Measurements from ENCODE around the gene CNTD1. TPM values are rescaled to one million over a fixed set of nuclear protein-coding genes. Genes with fewer than 3 reads are reported as not detected.

Gene CNTD1
- total and polyA plus RNA-seq, 2 donors, result 0.09 to 0.32 TPM

DNA sequence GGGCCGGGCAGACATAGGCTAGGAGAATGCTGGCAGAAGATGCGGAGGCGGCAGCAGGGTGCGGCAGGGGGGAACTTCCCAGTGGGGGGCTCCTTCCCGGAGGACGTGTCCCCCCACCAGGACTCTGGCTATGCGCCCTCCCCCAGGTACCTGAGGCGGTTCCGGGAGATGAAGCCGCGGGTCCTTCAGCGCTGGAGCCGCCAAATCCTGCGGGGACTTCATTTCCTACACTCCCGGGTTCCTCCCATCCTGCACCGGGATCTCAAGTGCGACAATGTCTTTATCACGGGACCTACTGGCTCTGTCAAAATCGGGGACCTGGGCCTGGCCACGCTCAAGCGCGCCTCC lies 14.9 kb upstream of the CNTD1 start:
- Histone ChIP-seq H3K4me3 (ENCODE audit: low read length in 2 of 2) (no peak overlapping the region), H3K27me3 (ENCODE audit: control insufficient read depth in 2 of 2, insufficient read depth in 1 of 2, low read length in 1 of 2) (peaks cover 64 to 96% of the 10 kb centered on the region in 2 donors), H3K4me1 (ENCODE audit: control insufficient read depth in 2 of 2, insufficient read depth in 2 of 2, low read length in 2 of 2) (peaks cover 0 to 8% of the 10 kb centered on the region in 2 donors)

DNA sequence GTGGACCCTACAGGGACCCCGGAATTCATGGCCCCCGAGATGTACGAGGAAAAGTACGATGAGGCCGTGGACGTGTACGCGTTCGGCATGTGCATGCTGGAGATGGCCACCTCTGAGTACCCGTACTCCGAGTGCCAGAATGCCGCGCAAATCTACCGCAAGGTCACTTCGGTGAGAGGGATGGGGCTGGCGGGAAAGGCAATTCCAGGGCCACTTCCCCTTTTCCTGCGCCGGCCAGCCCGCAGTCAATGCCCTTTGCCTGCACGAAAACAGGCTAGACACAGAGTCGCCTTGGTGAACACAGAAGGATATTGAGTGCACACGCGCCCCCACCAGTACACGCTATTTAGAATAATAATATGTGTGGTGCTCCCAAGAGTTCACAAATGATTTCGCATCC lies 14.3 kb upstream of the CNTD1 start:
- peaks cover 1 to 3% of the 10 kb centered on the region in 2 donors for H3K36me3 ChIP-seq (ENCODE audit: control insufficient read depth in 2 of 2, insufficient read depth in 2 of 2, low read length in 1 of 2)
- no peak overlapping the region for H3K4me3 ChIP-seq (ENCODE audit: low read length in 2 of 2)
- 10% methylated on average over 25 of the region's 25 CpGs for WGBS
- H3K4me1 ChIP-seq (ENCODE audit: control insufficient read depth in 2 of 2, insufficient read depth in 2 of 2, low read length in 2 of 2), result peaks cover 0 to 8% of the 10 kb centered on the region in 2 donors
- H3K27ac ChIP-seq (ENCODE audit: low read depth in 1 of 2, low read length in 1 of 2), result no peak overlapping the region
- H3K27me3 ChIP-seq (ENCODE audit: control insufficient read depth in 2 of 2, insufficient read depth in 1 of 2, low read length in 1 of 2), result peaks cover 64 to 99% of the 10 kb centered on the region in 2 donors
- peaks cover 0 to 22% of the 10 kb centered on the region in 2 donors for H3K9me3 ChIP-seq (ENCODE audit: control insufficient read depth in 2 of 2, insufficient read depth in 1 of 2, low read length in 1 of 2)
- DNase-seq (ENCODE audit: low read depth in 6 of 9, low spot score in 9 of 9), result no peak

More for the DNA sequence above, 14.9 kb upstream of the CNTD1 start:
- H3K36me3 ChIP-seq (ENCODE audit: control insufficient read depth in 2 of 2, insufficient read depth in 2 of 2, low read length in 1 of 2), result peaks cover 7 to 10% of the 10 kb centered on the region in 2 donors
- DNase-seq (ENCODE audit: low read depth in 6 of 9, low spot score in 9 of 9), result no peak
- WGBS, result 13% methylated on average over 22 of the region's 22 CpGs
- peaks cover 0 to 22% of the 10 kb centered on the region in 2 donors for H3K9me3 ChIP-seq (ENCODE audit: control insufficient read depth in 2 of 2, insufficient read depth in 1 of 2, low read length in 1 of 2)
- H3K27ac ChIP-seq (ENCODE audit: low read depth in 1 of 2, low read length in 1 of 2), result no peak overlapping the region

- Histone ChIP-seq H3K4me1 (ENCODE audit: control insufficient read depth in 2 of 2, insufficient read depth in 2 of 2, low read length in 2 of 2) (peaks cover 0 to 8% of the 10 kb centered on the region in 2 donors), H3K9me3 (ENCODE audit: control insufficient read depth in 2 of 2, insufficient read depth in 1 of 2, low read length in 1 of 2) (peaks cover 0 to 22% of the 10 kb centered on the region in 2 donors), H3K36me3 (ENCODE audit: control insufficient read depth in 2 of 2, insufficient read depth in 2 of 2, low read length in 1 of 2) (no peaks in the 10 kb centered on the region), H3K27ac (ENCODE audit: low read depth in 1 of 2, low read length in 1 of 2) (no peak overlapping the region), H3K4me3 (ENCODE audit: low read length in 2 of 2) (no peak overlapping the region), H3K27me3 (ENCODE audit: control insufficient read depth in 2 of 2, insufficient read depth in 1 of 2, low read length in 1 of 2) (peaks cover 63 to 97% of the 10 kb centered on the region in 2 donors)
- no peak for DNase-seq (ENCODE audit: low read depth in 6 of 9, low spot score in 9 of 9)
- 11% methylated on average over 52 of the region's 52 CpGs for WGBS
These were observed 13.7 kb upstream of the CNTD1 start for GRCh38 chr17:42784811-42785592.

DNA sequence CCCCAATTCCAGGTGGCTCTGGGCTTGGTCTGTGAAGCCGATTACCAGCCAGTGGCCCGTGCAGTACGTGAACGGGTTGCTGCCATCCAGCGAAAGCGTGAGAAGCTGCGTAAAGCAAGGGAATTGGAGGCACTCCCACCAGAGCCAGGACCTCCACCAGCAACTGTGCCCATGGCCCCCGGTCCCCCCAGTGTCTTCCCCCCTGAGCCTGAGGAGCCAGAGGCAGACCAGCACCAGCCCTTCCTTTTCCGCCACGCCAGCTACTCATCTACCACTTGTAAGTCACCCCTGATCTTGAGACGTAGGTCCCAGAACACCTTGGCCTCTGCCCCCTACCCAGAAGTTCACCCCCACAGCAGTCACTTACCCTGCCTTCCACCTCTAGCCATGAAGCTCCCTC lies 11.4 kb upstream of the CNTD1 start:
- H3K9me3 ChIP-seq (ENCODE audit: control insufficient read depth in 2 of 2, insufficient read depth in 1 of 2, low read length in 1 of 2), result peaks cover 0 to 17% of the 10 kb centered on the region in 2 donors

GRCh38 chr17:42791948-42792347 lies 6.7 kb upstream of the CNTD1 start:
- Histone ChIP-seq H3K27ac (ENCODE audit: low read depth in 1 of 2, low read length in 1 of 2) (no peak overlapping the region), H3K36me3 (ENCODE audit: control insufficient read depth in 2 of 2, insufficient read depth in 2 of 2, low read length in 1 of 2) (peaks cover 4 to 5% of the 10 kb centered on the region in 2 donors), H3K4me3 (ENCODE audit: low read length in 2 of 2) (no peak overlapping the region), H3K4me1 (ENCODE audit: control insufficient read depth in 2 of 2, insufficient read depth in 2 of 2, low read length in 2 of 2) (peaks cover 0 to 3% of the 10 kb centered on the region in 2 donors), H3K9me3 (ENCODE audit: control insufficient read depth in 2 of 2, insufficient read depth in 1 of 2, low read length in 1 of 2) (no peaks in the 10 kb centered on the region), H3K27me3 (ENCODE audit: control insufficient read depth in 2 of 2, insufficient read depth in 1 of 2, low read length in 1 of 2) (peaks cover 2 to 32% of the 10 kb centered on the region in 2 donors)
- 81% methylated on average over 2 of the region's 2 CpGs for WGBS
- DNase-seq (ENCODE audit: low read depth in 6 of 9, low spot score in 9 of 9), result no peak

More for the DNA sequence above, 11.4 kb upstream of the CNTD1 start:
- H3K36me3 ChIP-seq (ENCODE audit: control insufficient read depth in 2 of 2, insufficient read depth in 2 of 2, low read length in 1 of 2), result no peaks in the 10 kb centered on the region
- H3K4me1 ChIP-seq (ENCODE audit: control insufficient read depth in 2 of 2, insufficient read depth in 2 of 2, low read length in 2 of 2), result no peaks in the 10 kb centered on the region
- H3K27ac ChIP-seq (ENCODE audit: low read depth in 1 of 2, low read length in 1 of 2), result no peak overlapping the region
- no peak overlapping the region for H3K4me3 ChIP-seq (ENCODE audit: low read length in 2 of 2)
- peaks cover 45 to 79% of the 10 kb centered on the region in 2 donors for H3K27me3 ChIP-seq (ENCODE audit: control insufficient read depth in 2 of 2, insufficient read depth in 1 of 2, low read length in 1 of 2)
- WGBS, result 96% methylated on average over 11 of the region's 11 CpGs
- no peak for DNase-seq (ENCODE audit: low read depth in 6 of 9, low spot score in 9 of 9)

DNA sequence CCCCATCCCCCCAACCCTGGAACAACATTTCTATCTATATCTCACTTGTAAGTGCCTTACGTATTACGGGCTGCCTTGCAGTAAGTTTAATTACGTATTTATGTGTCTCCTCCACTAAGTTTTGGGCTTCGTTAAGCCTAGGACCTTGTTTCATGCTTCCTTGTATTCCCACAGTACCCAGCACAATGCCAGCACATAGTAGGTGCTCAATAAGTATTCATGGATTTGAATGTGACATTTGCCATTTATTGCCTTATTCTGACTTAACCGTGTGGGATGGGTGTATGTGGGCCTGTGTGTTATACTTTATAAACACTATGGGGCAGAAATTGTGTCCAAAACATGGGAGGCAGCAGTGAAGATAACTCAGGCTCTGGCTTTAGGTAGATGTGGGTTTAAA lies 6.1 kb upstream of the CNTD1 start:
- H3K4me1 ChIP-seq (ENCODE audit: control insufficient read depth in 2 of 2, insufficient read depth in 2 of 2, low read length in 2 of 2), result peaks cover under 1 to 8% of the 10 kb centered on the region in 2 donors
- DNase-seq (ENCODE audit: low read depth in 6 of 9, low spot score in 9 of 9), result no peak

GRCh38 chr17:42795061-42795460 lies 3.6 kb upstream of the CNTD1 start:
- H3K27ac ChIP-seq (ENCODE audit: low read depth in 1 of 2, low read length in 1 of 2), result no peak overlapping the region
- no peak for DNase-seq (ENCODE audit: low read depth in 6 of 9, low spot score in 9 of 9)
- peaks cover 2 to 4% of the 10 kb centered on the region in 2 donors for H3K27me3 ChIP-seq (ENCODE audit: control insufficient read depth in 2 of 2, insufficient read depth in 1 of 2, low read length in 1 of 2)
- no peak overlapping the region for H3K4me3 ChIP-seq (ENCODE audit: low read length in 2 of 2)
- peaks cover 4 to 8% of the 10 kb centered on the region in 2 donors for H3K36me3 ChIP-seq (ENCODE audit: control insufficient read depth in 2 of 2, insufficient read depth in 2 of 2, low read length in 1 of 2)
- H3K9me3 ChIP-seq (ENCODE audit: control insufficient read depth in 2 of 2, insufficient read depth in 1 of 2, low read length in 1 of 2), result no peaks in the 10 kb centered on the region
- WGBS, result 33% methylated on average over 4 of the region's 4 CpGs
- peaks cover 10 to 22% of the 10 kb centered on the region in 2 donors for H3K4me1 ChIP-seq (ENCODE audit: control insufficient read depth in 2 of 2, insufficient read depth in 2 of 2, low read length in 2 of 2)

More for the DNA sequence above, 6.1 kb upstream of the CNTD1 start:
- WGBS, result 87% methylated on average over 5 of the region's 5 CpGs
- no peak overlapping the region for H3K27ac ChIP-seq (ENCODE audit: low read depth in 1 of 2, low read length in 1 of 2)
- H3K36me3 ChIP-seq (ENCODE audit: control insufficient read depth in 2 of 2, insufficient read depth in 2 of 2, low read length in 1 of 2), result peaks cover 4 to 8% of the 10 kb centered on the region in 2 donors
- H3K27me3 ChIP-seq (ENCODE audit: control insufficient read depth in 2 of 2, insufficient read depth in 1 of 2, low read length in 1 of 2), result peaks cover 2 to 26% of the 10 kb centered on the region in 2 donors
- no peaks in the 10 kb centered on the region for H3K9me3 ChIP-seq (ENCODE audit: control insufficient read depth in 2 of 2, insufficient read depth in 1 of 2, low read length in 1 of 2)
- no peak overlapping the region for H3K4me3 ChIP-seq (ENCODE audit: low read length in 2 of 2)

- Histone ChIP-seq H3K36me3 (ENCODE audit: control insufficient read depth in 2 of 2, insufficient read depth in 2 of 2, low read length in 1 of 2) (peaks cover 4 to 8% of the 10 kb centered on the region in 2 donors), H3K4me3 (ENCODE audit: low read length in 2 of 2) (no peak overlapping the region), H3K27me3 (ENCODE audit: control insufficient read depth in 2 of 2, insufficient read depth in 1 of 2, low read length in 1 of 2) (peaks cover 0 to 4% of the 10 kb centered on the region in 2 donors), H3K4me1 (ENCODE audit: control insufficient read depth in 2 of 2, insufficient read depth in 2 of 2, low read length in 2 of 2) (peaks cover 10 to 22% of the 10 kb centered on the region in 2 donors), H3K9me3 (ENCODE audit: control insufficient read depth in 2 of 2, insufficient read depth in 1 of 2, low read length in 1 of 2) (no peaks in the 10 kb centered on the region), H3K27ac (ENCODE audit: low read depth in 1 of 2, low read length in 1 of 2) (no peak overlapping the region)
- DNase-seq (ENCODE audit: low read depth in 6 of 9, low spot score in 9 of 9), result no peak
- WGBS, result 97% methylated on average over 10 of the region's 10 CpGs
These were observed 3.2 kb upstream of the CNTD1 start for GRCh38 chr17:42795465-42795864.

DNA sequence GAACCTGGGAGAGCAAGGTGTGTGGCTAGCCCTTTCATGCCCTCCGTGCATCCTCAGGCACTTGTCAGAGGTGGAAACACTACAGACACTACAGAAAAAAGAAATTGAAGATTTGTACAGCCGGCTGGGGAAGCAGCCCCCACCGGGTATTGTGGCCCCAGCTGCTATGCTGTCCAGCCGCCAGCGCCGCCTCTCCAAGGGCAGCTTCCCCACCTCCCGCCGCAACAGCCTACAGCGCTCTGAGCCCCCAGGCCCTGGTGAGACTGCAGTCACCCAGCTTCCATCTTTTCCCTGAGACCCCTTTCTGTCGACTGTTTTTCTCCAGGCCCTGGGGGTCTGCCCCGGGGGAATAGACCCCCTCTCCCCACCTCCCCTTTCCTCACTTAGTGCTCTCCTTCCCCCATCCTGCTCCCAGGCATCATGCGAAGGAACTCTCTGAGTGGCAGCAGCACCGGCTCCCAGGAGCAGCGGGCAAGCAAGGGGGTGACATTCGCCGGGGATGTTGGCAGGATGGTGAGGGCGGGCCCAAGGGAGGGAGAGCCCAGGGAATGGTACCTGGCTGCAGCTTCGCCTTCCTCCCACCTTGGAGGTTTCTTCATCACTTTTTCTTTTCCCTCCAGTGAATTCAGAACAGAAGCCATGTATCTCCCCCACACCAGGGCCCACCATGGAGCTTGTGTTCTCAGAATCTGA lies 2.4 kb upstream of the CNTD1 start:
- DNase-seq (ENCODE audit: low read depth in 6 of 9, low spot score in 9 of 9), result no peak
- Histone ChIP-seq H3K4me3 (ENCODE audit: low read length in 2 of 2) (no peak overlapping the region), H3K9me3 (ENCODE audit: control insufficient read depth in 2 of 2, insufficient read depth in 1 of 2, low read length in 1 of 2) (no peaks in the 10 kb centered on the region), H3K36me3 (ENCODE audit: control insufficient read depth in 2 of 2, insufficient read depth in 2 of 2, low read length in 1 of 2) (peaks cover 4 to 8% of the 10 kb centered on the region in 2 donors), H3K27ac (ENCODE audit: low read depth in 1 of 2, low read length in 1 of 2) (no peak overlapping the region), H3K27me3 (ENCODE audit: control insufficient read depth in 2 of 2, insufficient read depth in 1 of 2, low read length in 1 of 2) (no peaks in the 10 kb centered on the region), H3K4me1 (ENCODE audit: control insufficient read depth in 2 of 2, insufficient read depth in 2 of 2, low read length in 2 of 2) (peaks cover 10 to 22% of the 10 kb centered on the region in 2 donors)
- 98% methylated on average over 18 of the region's 18 CpGs for WGBS
